ENCODE results near the gene PARP9. TPM values are rescaled to one million over a fixed set of nuclear protein-coding genes. Genes with fewer than 3 reads are reported as not detected.

The PARP9 gene
- total and polyA plus RNA-seq, 2 of the 8 experiments (the other 6 are each of a cell fraction or from before 2014, with no cell fraction given): 3.7 to 4.5 TPM

DNA sequence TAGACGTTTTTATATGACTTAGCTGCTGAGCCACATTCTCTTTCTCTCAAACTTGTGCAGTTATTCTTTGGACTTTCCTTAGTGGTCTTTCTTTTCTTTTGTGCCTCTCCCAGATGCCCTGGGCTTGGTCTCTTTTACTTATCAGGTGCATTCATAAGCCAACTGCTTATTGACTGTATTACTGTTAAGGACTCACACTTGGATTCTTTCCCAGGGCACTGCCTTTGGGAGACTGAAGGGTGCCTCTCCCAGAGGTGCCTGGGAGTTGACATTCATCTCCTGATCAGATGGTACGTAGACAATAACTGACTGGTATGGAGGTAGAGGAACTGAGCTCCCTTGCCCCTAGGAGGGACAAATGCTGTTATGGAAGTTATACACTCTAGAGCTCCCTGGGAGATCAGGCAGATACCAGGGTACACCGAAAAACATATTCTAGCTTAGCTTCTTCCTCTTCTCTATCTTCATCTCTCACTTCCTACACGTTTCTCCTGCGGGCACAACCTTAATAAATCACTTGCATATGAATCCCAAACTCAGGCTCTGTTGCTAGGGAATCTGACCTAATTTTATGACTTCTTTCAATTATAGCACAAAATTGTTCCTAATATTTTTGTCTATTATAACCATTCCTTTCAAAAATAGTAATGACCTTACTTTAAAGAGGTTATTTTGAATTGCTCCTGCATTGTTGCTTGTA lies 38.1 kb upstream of the PARP9 start:
- WGBS, 2 experiments (ENCODE audit: extremely low coverage in 1 of 2, insufficient coverage in 1 of 2, insufficient read length in 1 of 2, insufficient replicate concordance in 2 of 2, low coverage in 1 of 2, low lambda C conversion rate in 2 of 2, missing lambda C conversion rate in 1 of 2): 82% methylated on average over 5 of the region's 5 CpGs; no CpG with 5 or more reads in 1 of the 2 experiments
- H3K79me1 ChIP-seq (ENCODE audit: low read depth, low read length): no peaks in the 10 kb centered on the region
- no peaks in the 10 kb centered on the region for H3K27me3 ChIP-seq (replicated peaks in 1 of 4; ENCODE audit: control insufficient read depth in 3 of 4, extremely low read depth in 1 of 4, insufficient read depth in 3 of 4, low read length in 3 of 4)
- no peak overlapping the region for H3K4me3 ChIP-seq (ENCODE audit: extremely low read depth in 1 of 4, insufficient read depth in 2 of 4, low read depth in 3 of 4, low read length in 4 of 4)
- DNase-seq (ENCODE audit: low read depth in 1 of 2, low spot score in 2 of 2) (no peak), FAIRE-seq (no peak)
- no peak overlapping the region for H3K23ac ChIP-seq (ENCODE audit: insufficient read length)
- no peak overlapping the region for H4K8ac ChIP-seq (ENCODE audit: extremely low read depth, insufficient read depth, low read length)
- no peak overlapping the region for H2AK5ac ChIP-seq (ENCODE audit: low read depth, low read length)
- H3K4ac ChIP-seq (replicated peaks; ENCODE audit: insufficient read length, low read depth, low read length): no peak overlapping the region
- H3K4me1 ChIP-seq (replicated peaks in 1 of 4; ENCODE audit: control insufficient read depth in 3 of 4, insufficient read depth in 4 of 4, low read length in 3 of 4): peaks cover 0 to 7% (median 0%) of the 10 kb centered on the region in 4 experiments; a peak in 1 of 7 replicates
- ChIA-PET POLR2A (ENCODE audit: partially characterized antibody) (no interaction called here), CTCF (ENCODE audit: partially characterized antibody) (no interaction called here)
- no peak overlapping the region for H3K18ac ChIP-seq (ENCODE audit: extremely low read depth, low read length)
- no peaks in the 10 kb centered on the region for H3K23me2 ChIP-seq (ENCODE audit: low read depth, low read length)
- 0 out of 2 replicates have a peak overlapping the region, but pooled peaks have one; percentile 54 for H2AFZ ChIP-seq (ENCODE audit: low read length)
- no peak overlapping the region for H2BK120ac ChIP-seq (replicated peaks; ENCODE audit: low read depth, low read length)
- no peak overlapping the region for H3K56ac ChIP-seq (replicated peaks; ENCODE audit: insufficient read length, low read depth, low read length)
- no peaks in the 10 kb centered on the region for H4K20me1 ChIP-seq (replicated peaks in 1 of 2; ENCODE audit: control insufficient read depth in 1 of 2, insufficient read depth in 2 of 2, low read length in 2 of 2)
- H2BK20ac ChIP-seq (ENCODE audit: low read length): no peak overlapping the region
- no peak overlapping the region for H3K9ac ChIP-seq (replicated peaks in 1 of 4; ENCODE audit: extremely low read depth in 1 of 4, low read depth in 3 of 4, low read length in 3 of 4)
- no peak overlapping the region for H2BK15ac ChIP-seq (ENCODE audit: low read length)
- H3K79me2 ChIP-seq (ENCODE audit: control insufficient read depth in 1 of 2, insufficient read depth in 2 of 2, low read length in 2 of 2): no peaks in the 10 kb centered on the region
- H2BK12ac ChIP-seq (ENCODE audit: low read depth, low read length): no peak overlapping the region
- no peak overlapping the region for H4K91ac ChIP-seq (replicated peaks; ENCODE audit: insufficient read length, low read length)
- no peak overlapping the region for H3K4me2 ChIP-seq (ENCODE audit: insufficient read depth in 1 of 2, low read depth in 2 of 2, low read length in 2 of 2)
- no peaks in the 10 kb centered on the region for H3K36me3 ChIP-seq (ENCODE audit: control insufficient read depth in 2 of 4, insufficient read depth in 4 of 4, low read length in 3 of 4)
- H4K5ac ChIP-seq (ENCODE audit: insufficient read length, low read depth, low read length): no peak overlapping the region
- no peak overlapping the region for H3K14ac ChIP-seq (ENCODE audit: insufficient read length)
- H3K9me3 ChIP-seq (ENCODE audit: insufficient read depth in 2 of 2, low read depth in 1 of 2, low read length in 1 of 2): no peaks in the 10 kb centered on the region
- no peak overlapping the region for H2BK5ac ChIP-seq (ENCODE audit: low read depth, low read length)
- no peak overlapping the region for H3K27ac ChIP-seq (ENCODE audit: low read depth, low read length)
- TF ChIP-seq CBX5 (IDR thresholded peaks at IDR 0.05; ENCODE audit: low read depth, low read length) (no peak), CBX8 (IDR thresholded peaks at IDR 0.05; ENCODE audit: borderline replicate concordance, low read depth, low read length) (no peak), POLR2AphosphoS5 (IDR thresholded peaks at IDR 0.05; ENCODE audit: low read depth, low read length) (no peak), CHD2 (IDR thresholded peaks at IDR 0.05; ENCODE audit: low read length) (no peak), EP300 (IDR thresholded peaks at IDR 0.05; ENCODE audit: borderline replicate concordance in 1 of 2, low read depth in 2 of 2, low read length in 2 of 2) (no peak), HDAC2 (IDR thresholded peaks at IDR 0.05; ENCODE audit: borderline replicate concordance in 1 of 2, low read depth in 2 of 2, low read length in 2 of 2) (no peak)
